HG03342 (cell line): ENCODE data around the gene GCC2.
"Not testable (repeated sequence)": the region's sequence is repeated elsewhere in the genome, so short reads cannot be mapped to it uniquely, and the experiment has no call there.

Experiments used
- ATAC-seq: cut with Tn5 transposase; IDR thresholded peaks from one replicate; pipeline ENCODE4 v1.9.1; 2021; ENCODE audit warnings: mild to moderate bottlenecking, moderate library complexity; ENCODE audit not compliant: unreplicated experiment

The GCC2 gene

GRCh38 chr2:108512431-108512830, 63.4 kb downstream of the GCC2 start:
- not testable (repeated sequence) for ATAC-seq

GRCh38 chr2:108514478-108514877, 65.5 kb downstream of the GCC2 start:
- not testable (repeated sequence) for ATAC-seq

DNA sequence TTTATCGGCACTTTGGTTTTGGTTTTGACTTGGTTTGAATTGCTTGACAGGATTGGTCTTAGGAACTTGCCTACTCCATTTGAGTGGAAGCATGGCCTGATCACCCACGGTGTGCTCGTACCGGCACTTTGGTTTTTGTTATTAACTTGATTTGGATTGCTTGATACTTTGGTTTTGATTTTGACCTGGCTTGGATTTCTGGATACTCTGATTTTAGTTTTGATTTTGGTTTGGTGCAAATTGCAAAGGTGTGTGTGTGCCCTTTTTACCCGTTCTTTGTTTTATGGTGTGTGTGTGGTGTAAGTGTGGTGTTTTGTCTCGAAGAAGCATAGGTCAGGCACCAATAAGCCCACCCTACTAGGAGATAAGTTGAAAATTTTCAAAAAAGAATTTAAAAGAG, 75.7 kb downstream of the GCC2 start:
- not testable (repeated sequence) for ATAC-seq

- not testable (repeated sequence) for ATAC-seq
These were observed 76.3 kb downstream of the GCC2 start for GRCh38 chr2:108525258-108525657.

- ATAC-seq, result no peak
These were observed 82.7 kb downstream of the GCC2 start for GRCh38 chr2:108531674-108532055.

- peak; percentile 84 for ATAC-seq
These were observed 85.0 kb downstream of the GCC2 start, which contains the start of gene LIMS1 for GRCh38 chr2:108533832-108534583. LIMS1 (plus strand) TSS chr2:108534470; CDS start chr2:108534563, 93 bp downstream.

DNA sequence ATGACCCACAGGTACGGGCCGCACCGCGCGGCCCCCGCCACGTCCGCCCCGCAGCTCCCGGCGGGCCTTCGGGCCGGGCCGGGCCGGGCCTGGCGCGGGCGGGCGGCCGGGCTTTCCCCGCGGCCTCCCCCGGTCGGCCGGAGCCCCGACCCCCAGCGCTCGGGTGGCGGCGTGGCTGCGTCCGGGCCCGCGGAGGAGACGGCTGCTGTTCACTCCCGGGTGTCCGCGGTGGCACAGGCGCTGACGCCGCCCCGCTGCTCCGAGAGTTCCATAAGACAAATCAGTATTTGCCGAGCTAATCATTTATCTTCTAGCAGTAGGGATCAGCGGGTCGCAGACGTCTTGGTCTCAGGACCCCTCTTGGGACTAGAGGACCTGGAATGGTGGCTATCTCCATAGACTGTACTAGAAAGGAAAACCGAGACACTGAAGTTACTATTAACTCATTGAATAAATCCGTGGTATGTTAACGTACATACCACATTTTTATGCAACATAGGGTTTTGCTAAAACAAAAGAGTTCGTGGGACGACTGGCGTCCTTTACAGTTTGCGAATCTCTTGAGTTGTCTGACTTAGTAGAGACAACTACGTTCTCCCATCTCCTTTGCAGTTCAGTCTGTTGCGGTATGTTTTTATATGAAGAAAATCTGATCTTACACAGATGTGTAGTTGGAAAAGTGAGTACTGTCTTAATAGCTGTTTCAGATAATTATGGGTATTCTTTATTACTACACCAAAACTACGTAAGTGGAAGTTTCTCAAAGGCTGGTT, 85.8 kb downstream of the GCC2 start:
- peak; percentile 39 for ATAC-seq

- ATAC-seq, result no peak
These were observed 86.3 kb downstream of the GCC2 start for GRCh38 chr2:108535357-108535631.

DNA sequence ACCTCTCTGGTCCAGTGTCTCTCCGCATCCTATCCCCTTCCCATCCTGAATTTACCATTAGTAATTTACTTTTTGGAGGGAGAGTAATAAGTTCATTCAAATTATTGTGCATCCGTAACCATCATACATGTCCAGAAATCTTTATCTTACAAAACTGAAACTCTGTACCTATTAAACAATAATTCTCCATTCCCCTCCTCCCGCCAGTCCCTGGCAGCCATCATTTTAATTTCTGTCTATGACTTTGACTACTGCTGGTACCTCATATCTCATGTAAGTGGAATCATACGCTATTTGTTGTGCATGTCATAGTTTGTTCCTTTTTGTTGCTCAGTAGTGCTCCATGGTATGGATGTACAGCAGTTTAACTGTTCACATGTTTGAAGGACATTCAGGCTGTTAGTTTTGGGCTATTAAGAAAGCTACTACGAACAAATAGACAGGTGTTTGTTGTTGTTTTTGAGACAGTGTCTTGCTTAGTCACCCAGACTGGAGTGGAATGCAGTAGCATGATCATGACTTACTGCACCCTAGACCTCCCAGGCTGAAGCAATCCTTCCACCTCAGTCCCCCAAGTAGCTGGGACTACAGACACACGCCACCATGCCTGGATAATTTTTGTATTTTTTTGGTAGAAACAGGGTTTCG, 87.3 kb downstream of the GCC2 start:
- ATAC-seq, result no peak

DNA sequence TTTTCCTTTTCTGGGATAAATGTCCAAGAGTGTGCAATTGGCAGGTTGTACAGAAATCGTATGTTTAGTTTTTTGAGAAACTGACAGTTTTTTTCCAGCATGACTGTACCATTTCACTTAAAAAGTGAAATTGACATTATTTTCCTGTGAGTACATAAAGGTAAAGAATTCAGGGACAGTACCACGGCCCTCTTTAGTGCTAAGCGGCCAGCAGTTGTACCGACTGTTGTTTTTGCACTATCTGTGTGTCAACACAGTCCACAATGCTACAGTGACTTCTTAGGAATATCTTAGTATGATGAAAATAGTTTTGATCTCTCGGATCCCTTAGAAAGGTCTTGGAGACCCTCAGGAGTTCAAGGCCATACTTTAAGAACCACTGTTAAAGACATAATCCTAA, 87.9 kb downstream of the GCC2 start:
- no peak for ATAC-seq

GRCh38 chr2:108538000-108538625, 89.1 kb downstream of the GCC2 start:
- no peak for ATAC-seq

DNA sequence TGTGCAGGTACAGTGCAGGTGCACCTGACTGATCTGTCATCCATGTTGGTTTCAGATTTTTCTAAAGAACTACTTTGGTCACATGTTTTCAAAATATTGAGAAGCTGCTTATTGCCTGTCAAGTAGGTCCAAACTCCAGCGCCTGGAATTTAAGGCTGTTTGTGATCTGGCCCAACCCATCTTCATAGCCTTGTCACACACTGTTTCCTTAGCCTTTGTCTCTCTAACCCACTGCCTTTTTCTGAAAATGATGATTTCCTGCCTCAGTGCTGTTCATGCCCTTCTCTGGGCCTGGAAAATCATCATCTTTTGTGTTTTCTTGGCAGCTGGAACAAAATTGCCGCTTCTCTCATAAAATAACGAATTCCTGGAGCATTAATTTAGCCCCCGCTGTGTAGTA, 92.4 kb downstream of the GCC2 start:
- ATAC-seq, result no peak

- ATAC-seq, result no peak
These were observed 93.1 kb downstream of the GCC2 start for GRCh38 chr2:108542071-108542470.

DNA sequence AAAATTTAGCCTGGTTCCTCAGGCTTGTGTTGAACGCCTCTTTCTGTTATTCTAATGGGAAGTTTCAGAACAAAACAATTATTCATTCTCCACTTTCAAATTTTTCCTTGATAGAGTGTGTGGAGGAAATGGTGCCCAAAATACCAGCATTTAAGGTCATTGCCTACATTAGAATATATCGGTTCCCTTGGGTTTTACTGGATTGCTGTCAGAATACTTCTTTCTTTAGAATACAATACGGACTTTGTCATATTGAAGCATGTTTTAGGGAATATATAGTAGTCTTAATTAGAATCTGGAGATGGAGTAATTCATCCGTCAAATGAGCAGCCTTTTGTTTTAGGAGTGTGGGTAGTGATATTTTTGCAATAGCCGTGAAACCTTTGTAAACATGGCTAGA, 98.6 kb downstream of the GCC2 start:
- no peak for ATAC-seq

DNA sequence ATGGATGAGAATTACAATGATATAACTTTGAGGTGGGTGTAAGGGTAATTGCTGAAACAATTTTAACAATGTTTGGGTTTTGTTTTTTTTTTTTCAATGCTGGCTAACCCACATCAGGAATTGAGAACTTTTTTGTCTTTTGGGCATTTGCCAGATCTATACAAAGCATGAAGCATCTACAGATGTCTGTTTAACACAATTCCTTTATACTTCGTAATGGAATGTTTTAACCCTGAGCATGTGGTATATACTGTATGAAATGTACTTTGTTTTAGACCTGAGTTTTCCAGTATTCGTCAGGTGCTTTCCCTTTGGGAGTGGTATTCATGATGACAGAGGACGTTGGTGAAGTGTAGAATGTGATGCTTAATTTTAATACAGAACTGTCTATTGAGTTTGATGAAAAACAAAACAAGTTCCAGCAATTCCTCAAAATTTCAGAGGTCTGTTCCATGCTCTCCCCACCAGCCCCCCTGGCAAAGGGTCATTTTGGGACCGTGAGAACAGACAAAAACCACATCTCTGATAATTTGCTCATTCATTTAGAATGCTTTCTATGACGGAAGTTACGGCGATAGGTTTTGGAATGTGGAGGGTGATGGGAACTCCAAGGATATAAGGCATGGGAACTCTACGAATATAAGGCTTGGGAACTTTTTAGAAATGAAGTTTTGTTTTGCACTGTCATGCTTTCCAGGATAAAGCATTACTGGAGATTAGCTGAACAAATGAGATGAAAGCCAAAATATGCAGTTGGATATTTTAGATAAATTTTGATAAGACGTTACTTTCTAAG, 99.4 kb downstream of the GCC2 start:
- ATAC-seq, result no peak

DNA sequence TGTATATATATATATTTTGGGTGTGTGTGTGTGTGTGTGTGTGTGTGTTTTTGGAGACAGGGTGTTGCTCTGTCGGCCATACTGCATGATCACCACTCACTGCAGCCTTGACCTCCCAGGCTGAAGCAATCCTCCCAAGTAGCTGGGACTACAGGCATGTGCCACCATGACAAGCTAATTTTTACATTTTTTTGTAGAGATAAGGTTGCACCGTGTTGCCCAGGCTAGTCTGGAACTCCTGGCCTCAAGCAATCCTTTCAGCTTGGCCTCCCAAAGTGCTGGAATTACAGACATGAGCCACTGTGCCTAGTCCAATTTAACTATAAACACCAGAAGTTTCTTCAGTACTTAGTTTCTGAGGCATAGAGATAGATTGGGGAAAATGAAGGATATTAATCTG, 103.6 kb downstream of the GCC2 start:
- ATAC-seq, result no peak

DNA sequence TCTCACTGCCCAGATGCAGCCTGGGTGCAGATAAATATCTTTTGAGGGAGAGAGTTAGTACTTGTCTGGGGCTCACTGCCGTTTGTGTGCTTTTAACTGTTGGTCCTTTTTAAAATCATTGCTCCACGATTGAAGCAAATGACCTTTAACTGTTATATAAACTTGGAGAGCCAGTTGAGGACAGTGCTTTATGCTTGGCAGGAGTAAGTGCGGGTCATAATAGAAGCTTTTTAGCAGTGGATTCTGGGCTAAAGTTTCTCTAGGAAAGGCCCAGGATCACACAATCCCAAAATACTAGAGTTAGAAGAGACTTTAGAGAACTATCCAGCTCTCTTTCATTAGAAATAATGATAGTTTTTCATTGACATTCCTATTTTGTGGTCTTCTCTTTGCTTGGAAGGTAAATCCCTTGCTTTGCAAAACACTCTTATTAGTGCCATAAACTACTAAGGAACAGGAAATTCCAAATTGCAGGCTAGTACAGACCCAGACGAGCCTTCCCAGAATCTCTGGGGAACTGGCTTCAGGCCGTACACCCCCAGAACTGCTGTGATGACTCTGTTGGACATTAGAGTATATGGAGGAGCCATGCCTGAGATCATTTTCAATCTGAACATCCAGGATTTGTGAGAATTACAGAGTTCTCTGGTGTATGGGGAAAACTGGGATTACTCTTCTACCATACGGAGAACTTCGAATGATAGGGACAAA, 104.4 kb downstream of the GCC2 start:
- ATAC-seq, result no peak

DNA sequence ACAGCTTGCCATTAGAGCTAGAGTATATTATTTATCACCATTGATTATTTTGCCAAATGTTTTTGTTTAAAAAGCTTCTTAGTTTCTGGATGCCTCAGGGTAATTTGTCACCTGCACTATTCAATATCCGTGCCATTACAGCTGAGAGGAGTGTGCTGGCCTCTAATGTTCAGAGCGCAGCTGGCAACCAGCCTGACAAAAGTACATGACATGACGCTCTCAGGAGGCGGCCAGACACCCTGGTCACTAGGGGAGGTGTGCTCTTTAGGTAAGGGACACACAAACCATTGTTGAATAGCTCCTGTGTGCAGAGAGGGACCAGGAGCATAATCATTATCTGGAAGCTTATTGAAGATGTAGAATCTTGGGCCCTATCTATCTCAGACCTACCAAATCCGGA, 105.5 kb downstream of the GCC2 start:
- ATAC-seq, result no peak

- ATAC-seq, result no peak
These were observed 106.6 kb downstream of the GCC2 start for GRCh38 chr2:108555572-108555971.

DNA sequence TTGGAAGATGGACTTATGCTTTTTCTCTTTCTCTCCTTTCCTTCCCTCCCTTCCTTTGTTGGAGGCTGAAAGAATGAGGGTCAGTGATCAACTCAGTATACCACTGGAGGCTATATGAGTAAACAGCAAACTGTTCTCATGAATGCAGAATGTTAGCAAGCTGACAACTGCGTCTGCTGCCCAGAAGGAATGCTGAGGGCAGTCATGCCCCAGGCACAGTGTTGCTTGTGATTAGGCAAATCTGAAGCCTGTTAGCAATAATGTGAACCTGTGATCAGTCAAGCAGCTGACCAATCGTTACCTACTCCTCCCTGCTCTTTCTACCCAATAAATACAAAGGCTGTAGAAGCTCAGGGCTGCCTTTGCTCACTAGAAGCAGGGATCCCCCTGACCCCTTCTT, 107.6 kb downstream of the GCC2 start:
- ATAC-seq, result not testable (repeated sequence)
